GM21360 (cell line): ENCODE data around the gene WDR70.
"Not testable (repeated sequence)": the region's sequence is repeated elsewhere in the genome, so short reads cannot be mapped to it uniquely, and the experiment has no call there.

Experiments used
- ATAC-seq: cut with Tn5 transposase; IDR thresholded peaks from one replicate; pipeline ENCODE4 v1.9.1; 2021; ENCODE audit warnings: mild to moderate bottlenecking, moderate library complexity; ENCODE audit not compliant: unreplicated experiment

Gene WDR70

GRCh38 chr5:37787742-37788141 is 408.6 kb downstream of the WDR70 start:
- ATAC-seq: no peak

GRCh38 chr5:37789991-37790390 is 410.9 kb downstream of the WDR70 start:
- ATAC-seq: no peak

DNA sequence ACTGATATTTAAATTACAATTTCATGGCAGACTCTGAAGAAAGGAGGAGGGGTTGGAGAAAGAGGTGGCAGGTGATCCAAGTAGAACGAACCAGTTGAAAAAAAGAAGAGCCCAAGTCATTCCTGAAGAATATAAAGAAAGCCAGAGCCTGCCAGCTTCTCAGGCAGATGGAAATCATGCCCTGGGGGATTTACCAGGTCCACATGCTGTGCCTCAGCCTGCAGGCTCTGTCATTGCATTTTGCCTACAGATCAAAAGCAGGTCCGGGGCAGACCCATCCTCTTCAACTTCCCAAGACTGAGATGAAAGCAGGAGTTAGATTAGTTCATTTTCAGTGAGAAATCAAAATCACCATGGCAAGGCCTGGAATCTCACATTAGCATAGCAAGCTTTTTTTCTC is 412.2 kb downstream of the WDR70 start:
- ATAC-seq: no peak

- no peak for ATAC-seq
These were observed 414.0 kb downstream of the WDR70 start for GRCh38 chr5:37792975-37793631.

DNA sequence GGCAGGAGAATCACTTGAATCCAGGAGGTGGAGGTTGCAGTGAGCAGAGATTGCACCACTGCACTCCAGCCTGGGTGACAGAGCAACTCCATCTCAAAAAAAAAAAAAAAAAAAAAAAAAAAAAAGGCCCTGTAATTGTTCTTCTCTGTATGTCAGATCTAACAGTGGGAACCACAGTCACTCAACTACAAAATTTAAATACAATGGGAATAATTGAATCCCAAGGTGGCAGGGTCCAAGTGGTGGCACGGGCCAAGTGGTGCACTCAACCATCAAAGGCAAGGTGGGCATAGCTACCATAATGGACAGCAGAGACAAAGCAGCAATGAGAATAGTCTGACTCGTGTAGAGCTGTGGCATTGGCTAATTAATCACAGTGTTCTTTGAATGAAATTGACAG is 416.2 kb downstream of the WDR70 start:
- ATAC-seq: not testable (repeated sequence)

- ATAC-seq: not testable (repeated sequence)
These were observed 417.3 kb downstream of the WDR70 start for GRCh38 chr5:37796435-37796834.

- no peak for ATAC-seq
These were observed 420.8 kb downstream of the WDR70 start for GRCh38 chr5:37799865-37800421.

DNA sequence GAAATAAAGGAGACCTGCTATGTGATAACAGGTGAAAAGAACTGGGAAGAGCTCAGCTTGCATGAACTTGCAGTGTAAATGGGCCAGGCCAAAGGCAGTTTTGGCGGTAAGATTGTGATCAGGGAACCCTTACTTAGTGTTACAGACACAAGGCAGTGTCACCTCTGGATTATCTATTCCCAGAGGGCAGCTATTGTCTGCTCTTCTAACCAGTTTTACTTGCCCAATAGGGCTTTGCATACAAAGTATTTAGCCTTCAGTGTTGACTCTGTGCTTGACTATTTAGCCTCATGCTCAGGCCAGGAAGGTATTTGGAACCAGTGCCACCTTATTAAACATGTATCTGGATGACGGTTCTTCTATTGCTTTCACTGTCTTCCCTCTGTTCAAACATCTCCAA is 422.4 kb downstream of the WDR70 start:
- ATAC-seq: no peak
